ENCODE data around the gene CNOT6.
"Not testable (repeated sequence)": the region's sequence is repeated elsewhere in the genome, so short reads cannot be mapped to it uniquely, and the experiment has no call there.

Gene CNOT6

DNA sequence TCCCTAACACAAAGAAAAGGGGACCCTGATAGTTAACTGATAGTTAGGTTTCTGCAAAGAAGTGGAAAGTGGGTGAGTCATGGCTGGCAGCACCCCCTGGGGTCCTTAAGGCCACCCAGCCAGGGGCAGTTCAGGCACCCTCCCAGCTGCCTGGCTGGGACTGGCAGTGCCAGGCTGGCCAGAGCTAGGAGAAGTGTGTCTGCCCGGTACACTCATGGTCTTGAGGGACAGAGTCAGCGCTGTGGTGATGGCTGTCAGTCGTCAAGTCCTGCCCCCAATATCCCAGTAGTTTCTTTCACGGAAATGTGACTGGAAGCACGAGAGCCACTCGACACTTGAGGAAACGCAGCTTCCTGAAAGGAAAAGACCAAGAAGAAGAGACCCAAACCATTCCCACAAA lies 22.3 kb upstream of the CNOT6 start:
- DNase-seq = no peak

DNA sequence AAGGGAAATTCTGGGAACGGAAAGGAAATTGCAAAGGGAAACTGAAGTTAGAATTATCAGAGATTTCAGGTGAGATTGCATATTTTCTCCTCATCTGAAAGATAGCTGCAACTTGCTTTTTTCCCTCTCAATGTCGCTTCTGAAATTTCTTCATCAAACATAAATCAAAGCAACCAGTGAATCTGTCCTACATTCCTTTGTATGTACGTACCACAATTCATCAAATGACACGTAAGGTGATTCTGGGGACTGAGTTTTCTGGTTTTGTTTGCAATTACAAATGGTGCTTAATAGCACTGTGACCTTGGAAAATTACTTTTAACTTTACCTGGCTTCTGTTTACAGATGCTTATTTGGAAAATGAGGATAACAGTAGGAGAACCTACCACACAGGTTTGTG lies 21.9 kb upstream of the CNOT6 start:
- DNase-seq = no peak

DNA sequence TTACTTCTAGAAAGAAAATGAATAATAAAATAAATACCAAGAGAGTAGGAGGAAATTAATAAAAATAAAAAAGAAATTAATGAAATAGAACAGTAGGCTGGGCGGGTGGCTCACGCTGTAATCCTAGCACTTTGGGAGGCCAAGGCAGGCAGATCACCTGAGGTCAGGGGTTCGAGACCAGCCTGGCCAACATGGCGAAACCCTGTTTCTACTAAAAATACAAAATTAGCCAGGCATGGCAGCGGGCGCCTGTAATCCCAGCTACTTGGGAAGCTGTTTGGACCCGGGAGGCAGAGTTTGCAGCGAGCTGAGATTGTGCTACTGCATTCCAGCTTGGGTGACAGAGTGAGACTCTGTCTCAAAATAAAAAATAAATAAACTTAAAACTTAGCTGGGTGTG lies 20.8 kb upstream of the CNOT6 start:
- DNase-seq = not testable (repeated sequence)

DNA sequence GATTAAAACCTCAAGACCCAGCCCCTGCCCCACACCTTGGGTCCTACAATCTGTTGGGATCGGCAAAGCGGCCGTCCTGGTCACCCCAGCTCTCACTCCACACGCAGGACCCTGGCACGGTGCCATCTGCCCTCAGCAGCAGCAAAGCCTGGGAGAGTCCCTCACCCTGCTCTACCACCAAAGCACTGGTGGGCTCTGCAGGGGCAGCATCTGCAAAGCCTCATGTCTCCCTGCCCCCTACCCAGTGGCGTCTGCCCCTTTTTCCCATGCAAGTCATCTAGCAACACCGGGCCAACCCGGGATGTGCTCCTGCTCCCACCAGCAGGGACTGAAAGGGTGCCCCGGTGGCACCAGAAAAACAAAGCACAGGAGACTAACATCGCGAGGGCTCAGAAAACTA lies 19.6 kb upstream of the CNOT6 start:
- DNase-seq = no peak

DNA sequence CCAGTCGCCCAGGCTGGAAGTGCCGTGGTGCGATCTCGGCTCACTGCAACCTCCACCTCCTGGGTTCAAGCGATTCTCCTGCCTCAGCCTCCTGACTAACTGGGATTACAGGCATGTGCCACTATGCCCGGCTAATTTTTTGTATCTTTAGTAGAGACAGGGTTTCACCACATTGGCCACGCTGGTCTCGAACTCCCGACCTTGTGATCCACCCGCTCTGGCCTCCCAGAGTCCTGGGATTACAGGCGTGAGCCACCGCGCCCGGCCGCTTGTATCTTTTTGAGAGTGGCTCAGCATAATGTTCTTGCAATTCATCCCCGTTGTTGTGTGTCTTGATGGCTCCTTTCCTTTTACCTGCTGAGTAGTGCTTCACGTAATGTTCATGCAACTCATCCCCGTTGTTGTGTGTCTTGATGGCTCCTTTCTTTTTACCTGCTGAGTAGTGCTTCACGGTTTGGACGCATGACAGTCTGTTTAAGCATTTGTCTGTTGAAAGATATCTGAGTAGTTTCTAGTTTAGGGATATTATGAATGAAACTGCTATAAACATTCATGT lies 18.1 kb upstream of the CNOT6 start:
- not testable (repeated sequence) for DNase-seq

DNA sequence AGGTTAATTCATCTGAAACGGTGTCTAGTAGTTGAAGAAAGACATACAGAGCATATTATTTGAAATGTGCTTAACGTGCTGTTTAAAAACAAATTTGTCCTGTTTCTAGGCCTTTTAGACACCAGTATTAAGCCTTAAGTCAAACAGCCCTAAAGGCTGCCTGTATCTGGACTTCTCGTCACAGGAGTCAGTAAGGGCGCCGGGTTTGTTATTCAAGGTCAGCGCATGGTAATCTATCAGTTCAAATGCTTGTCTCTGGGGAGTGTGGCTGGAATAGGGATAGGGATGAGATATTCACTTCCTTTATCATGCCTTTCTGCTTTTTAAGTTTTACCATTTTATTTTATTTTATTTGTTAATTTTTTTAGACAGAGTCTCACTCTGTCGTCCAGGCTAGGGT lies 9.4 kb upstream of the CNOT6 start:
- DNase-seq = no peak

- no peak for DNase-seq
Observed at GRCh38 chr5:180486636-180487149, 7.5 kb upstream of the CNOT6 start.

DNA sequence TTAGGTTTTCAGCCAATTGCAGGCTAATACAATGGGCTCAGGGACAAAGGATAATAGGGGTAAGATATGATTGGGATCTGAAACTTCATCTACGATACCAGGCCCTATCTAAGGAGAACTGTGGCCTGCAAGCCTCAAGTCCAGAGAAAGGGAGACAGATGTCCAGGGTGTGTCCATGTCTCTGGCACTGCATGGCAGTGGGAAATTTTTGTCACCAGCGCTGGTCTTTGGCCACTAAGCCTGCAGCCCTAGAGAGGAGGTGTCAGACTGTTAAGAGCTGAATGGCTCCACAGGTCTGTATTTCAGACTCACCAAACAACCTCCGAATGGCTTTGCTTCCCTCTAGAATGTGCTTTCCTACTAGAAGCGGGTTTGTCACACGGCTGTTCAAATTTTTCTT lies 6.6 kb upstream of the CNOT6 start:
- DNase-seq = no peak

DNA sequence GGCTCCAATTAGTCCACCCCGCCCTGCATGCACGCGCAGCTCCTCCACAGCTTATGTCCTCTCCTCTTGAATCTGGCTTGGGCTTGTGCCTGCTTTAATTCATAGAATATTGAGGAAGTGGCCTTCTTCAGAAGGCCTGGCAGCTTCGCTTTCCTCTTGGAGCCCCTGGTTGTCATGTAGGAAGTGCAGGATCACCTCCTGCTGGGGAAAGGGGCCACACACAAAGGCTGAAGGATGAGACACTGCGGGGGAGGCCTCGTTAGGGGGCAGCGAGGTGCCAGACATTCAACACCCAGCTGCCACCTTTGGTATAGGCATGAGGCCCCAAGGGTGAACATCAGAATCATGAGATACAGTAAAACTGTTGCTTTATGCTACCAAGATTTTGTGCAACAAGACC lies 2.7 kb upstream of the CNOT6 start:
- no peak for DNase-seq

DNA sequence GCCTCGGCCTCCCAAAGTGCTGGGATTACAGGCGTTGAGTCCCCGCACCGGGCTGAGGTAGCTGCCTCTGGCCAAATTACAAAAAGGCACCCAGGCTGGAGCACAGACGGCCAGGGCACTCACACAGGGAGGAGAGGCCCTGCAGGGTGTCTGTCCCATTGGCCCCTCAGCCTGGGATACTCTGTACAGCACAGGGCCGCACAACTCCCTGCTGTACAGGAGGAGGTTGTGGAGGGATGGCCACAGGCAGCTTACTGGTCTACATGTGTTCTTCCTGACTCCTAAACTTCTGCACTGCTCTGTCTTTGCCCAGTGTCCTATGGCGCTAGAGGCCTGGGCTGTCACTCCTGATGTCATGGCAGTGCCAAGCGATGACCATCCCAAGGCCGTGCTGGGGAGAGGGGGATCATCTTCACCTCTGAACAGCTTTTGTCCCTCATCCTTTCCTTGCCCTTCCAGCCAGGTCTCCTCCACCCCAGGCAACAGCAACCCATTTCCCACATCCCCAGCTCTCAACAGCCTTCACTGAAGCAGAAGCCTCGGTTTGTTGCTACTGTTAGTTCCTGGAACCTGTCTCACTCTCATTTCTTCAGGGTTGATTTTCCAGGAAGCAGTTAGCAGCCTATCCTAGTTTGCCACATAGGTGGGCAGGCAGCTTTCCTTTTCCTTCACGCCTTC lies 1.8 kb upstream of the CNOT6 start:
- no peak for DNase-seq

- DNase-seq = peak; percentile 60
Observed at GRCh38 chr5:180494510-180495181, 467 bp downstream of the CNOT6 start.

GRCh38 chr5:180495292-180495691 lies 1.1 kb downstream of the CNOT6 start:
- DNase-seq = no peak

DNA sequence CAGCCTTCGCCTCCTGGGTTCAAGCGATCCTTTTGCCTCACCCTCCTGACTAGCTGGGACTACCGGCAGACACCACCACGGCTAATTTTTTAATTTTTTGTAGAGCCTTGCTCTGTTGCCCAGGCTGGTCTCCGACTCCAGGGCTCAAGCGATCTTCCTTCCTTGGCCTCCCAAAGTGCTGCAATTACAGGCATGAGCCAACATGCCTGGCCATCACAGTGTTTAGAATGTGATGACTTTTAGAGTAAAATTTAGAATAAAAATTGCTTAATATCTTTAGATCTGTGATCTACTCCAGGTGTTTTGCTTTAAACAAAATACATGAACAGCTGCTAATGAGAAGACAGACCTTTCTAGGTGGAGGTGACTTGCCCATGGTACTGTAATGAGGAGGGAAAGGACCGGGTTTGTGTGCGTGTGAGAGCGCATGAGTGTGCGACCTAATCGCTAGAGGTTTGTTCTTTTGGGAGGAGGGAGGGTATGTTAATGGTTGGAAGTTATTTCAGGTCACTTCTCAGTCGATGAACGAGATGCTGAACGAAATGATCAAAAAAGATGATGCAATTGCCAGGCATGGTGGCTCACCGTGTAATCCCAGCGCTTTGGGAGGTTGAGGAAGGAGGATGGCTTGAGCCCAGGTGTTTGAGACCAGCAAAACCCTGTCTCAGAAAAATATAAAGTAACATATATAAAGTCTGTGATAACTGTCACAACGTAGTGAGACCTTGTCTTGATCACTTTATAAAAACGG lies 2.0 kb downstream of the CNOT6 start:
- no peak for DNase-seq

DNA sequence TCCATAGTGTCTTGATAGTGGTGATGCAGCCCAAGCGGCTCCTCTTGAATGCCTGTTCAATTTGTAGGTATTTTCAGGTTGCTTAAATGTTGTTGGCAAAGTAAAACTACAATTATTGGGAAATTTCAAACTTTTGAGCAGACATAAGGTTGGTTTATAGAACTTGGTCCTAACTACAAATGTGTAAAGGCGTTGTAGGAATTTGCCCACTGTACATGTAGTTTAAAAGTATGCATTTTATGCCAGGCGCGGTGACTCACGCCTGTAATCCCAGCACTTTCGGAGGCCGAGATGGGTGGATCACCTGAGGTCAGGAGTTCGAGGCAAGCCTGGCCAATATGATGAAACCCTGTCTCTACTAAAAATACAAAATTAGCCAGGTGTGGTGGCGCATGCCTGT lies 2.6 kb downstream of the CNOT6 start:
- DNase-seq = not testable (repeated sequence)

DNA sequence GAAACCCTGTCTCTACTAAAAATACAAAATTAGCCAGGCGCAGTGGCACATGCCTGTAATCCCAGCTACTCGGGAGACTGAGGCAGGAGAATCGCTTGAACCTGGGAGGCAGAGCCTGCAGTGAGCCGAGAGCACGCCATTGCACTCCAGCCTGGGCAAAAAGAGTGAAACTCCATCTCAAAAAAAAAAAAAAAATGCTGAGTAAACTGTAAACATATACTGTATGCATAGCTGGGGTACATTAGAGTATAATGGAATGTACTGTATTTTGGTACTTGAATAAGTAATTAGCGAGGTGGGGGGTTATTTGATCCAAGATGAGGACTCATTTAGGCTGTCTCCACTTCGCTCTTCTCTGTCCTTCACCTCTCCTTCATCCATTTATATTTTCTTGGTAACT lies 3.7 kb downstream of the CNOT6 start:
- DNase-seq = not testable (repeated sequence)

DNA sequence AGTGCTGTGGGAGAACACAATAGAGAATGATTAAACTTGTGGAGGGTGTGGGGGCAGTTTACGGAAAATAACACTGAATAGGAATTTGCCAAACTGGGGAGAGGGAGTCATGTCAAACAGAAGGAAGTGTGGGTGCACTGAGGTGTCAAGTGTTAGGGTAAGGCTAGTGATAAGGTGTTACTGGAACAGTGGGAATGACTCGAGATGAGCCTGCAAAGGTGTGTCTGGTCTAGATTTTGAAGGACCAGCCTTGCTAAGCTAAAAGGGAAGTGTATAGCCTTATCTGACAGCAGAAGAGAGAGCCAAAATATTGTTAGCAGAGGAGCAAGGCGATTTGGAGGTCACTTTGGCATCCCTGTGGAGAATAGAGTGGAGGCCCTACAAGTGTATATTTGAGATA lies 4.2 kb downstream of the CNOT6 start:
- DNase-seq = no peak

DNA sequence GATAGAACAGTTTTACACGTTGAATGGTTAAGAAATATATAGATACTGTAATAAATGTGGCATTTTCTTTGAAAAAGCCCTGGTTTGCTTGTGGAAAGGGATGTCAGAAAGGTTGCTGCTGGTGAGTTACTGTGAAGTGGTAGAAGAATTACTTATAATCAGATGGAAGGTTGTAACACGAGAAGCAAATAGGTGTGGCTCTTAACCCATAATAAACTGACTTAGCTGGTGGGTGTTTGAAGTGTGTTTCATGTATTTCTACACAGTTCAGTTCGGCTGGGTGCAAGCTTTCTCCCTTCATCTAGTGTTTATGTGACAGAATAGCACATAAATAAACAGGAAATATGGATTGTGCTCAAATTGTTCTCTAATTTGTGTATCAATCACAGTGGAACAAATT lies 5.5 kb downstream of the CNOT6 start:
- DNase-seq = no peak

DNA sequence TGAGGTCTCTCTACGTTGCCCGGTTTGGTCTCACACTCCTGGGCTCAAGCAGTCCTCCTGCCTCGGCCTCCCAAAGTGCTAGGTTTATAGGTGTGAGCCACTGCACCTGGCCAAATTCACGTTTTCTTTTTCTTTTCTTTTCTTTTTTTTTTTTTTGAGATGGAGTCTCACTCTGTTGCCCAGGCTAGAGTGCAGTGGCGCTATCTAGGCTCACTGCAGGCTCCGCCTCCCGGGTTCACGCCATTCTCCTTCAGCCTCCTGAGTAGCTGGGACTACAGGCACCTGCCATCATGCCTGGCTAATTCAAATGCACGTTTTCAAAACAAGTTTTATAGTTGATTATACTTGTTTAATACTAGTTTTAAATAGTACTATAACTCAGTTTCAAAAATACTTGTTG lies 6.1 kb downstream of the CNOT6 start:
- DNase-seq = not testable (repeated sequence)

GRCh38 chr5:180507661-180508060 lies 13.5 kb downstream of the CNOT6 start:
- DNase-seq = no peak

- no peak for DNase-seq
Observed at GRCh38 chr5:180515294-180515693, 21.1 kb downstream of the CNOT6 start.

DNA sequence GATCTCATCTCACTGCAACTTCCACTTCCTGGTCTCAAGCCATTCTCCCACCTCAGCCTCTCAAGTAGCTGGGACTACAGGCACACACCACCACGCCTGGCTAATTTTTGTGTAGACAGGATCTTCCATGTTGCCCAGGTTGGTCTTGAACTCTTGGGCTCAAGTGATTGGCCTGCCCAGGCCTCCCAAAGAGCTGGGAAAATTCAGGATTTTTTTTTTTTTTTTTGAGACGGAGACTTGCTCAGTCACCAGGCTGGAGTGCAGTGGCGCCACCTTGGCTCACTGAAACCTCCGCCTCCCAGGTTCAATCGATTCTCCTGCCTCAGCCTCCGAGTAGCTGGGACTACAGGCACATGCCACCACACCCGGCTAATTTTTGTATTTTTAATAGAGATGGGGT lies 21.8 kb downstream of the CNOT6 start:
- DNase-seq = not testable (repeated sequence)

DNA sequence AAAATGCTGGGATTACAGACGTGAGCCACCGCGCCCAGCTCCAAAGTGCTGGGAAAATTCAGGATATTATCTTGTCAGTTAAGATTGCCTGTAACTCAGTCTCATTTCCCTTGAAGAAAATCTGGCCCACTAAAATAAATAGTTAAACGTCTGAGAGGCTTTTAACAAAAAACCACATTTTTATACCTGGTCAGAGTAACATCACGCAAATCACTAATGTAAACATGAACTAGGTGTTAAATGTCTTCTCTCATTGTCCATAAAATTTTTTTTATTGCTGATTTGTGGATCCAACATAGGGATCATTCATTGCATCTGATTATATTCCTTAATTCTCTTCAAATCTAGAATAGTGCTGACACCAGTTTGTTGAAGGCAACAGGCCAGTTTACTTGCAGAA lies 22.3 kb downstream of the CNOT6 start:
- DNase-seq = no peak

DNA sequence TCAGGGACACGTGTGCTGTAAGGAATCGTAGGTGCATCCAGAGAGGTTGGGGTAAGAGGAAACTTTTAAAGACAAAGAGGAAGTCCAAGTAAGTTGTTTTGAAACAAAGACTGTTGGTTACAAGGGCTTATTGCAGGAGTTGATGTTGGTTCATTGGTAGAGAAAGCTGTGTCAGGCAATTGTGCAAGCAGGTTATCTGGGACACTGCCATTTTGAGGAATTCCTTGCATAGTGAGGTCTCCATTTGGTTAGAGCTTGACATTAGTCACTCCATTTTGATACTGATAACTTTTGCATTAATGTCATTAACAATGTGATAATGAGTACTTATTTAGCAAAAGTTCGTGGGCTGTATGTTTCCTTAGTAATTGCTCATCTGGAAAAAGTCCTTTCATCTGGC lies 24.9 kb downstream of the CNOT6 start:
- no peak for DNase-seq

GRCh38 chr5:180521101-180521500 lies 26.9 kb downstream of the CNOT6 start:
- no peak for DNase-seq
